ENCODE results near the gene SLC35F6. TPM values are rescaled to one million over a fixed set of nuclear protein-coding genes. Genes with fewer than 3 reads are reported as not detected.

SLC35F6 gene
- total RNA-seq, 4 donors from 2014 or later: 76.3 to 114 (median 86.2) TPM

GRCh38 chr2:26801796-26802195 lies 37.7 kb downstream of the SLC35F6 start:
- Histone ChIP-seq H3K9me3 (no peaks in the 10 kb centered on the region), H3K36me3 (no peaks in the 10 kb centered on the region), H3K4me3 (no peak overlapping the region), H3K27me3 (no peaks in the 10 kb centered on the region), H3K27ac (no peak overlapping the region), H3K4me1 (no peaks in the 10 kb centered on the region)
- DNase-seq (ENCODE audit: low spot score in 2 of 2): no peak
- 93% methylated on average over 7 of the region's 7 CpGs for WGBS
- no peak for TF ChIP-seq EP300 (IDR thresholded peaks at IDR 0.05)
- TF ChIP-seq POLR2A (IDR thresholded peaks at IDR 0.05): no peak
- TF ChIP-seq POLR2AphosphoS5 (IDR thresholded peaks at IDR 0.05): no peak
- TF ChIP-seq CTCF (IDR thresholded peaks at IDR 0.05): no peak

DNA sequence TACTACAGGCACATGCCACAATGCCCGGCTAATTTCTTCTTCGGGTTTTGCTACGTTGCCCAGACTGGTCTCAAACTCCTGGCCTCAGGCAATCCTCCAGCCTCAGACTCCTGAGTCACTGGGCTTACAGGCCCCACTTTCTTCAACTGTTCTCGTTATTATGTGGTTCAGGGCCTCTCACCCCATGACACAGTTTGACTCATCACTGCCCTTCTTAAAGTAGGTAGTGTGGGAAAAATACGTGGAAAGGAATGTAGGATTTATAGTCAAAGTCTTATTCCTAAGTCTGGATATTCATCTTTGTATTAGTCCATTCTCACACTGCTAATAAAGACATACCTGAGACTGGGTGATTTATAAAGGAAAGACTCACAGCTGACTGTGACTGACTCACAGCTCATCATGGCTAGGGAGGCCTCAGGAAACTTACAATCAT lies 41.2 kb downstream of the SLC35F6 start:
- no peaks in the 10 kb centered on the region for H3K9me3 ChIP-seq
- DNase-seq (ENCODE audit: low spot score in 2 of 2): no peak
- H3K4me3 ChIP-seq: no peak overlapping the region
- no peaks in the 10 kb centered on the region for H3K27me3 ChIP-seq
- no peaks in the 10 kb centered on the region for H3K36me3 ChIP-seq
- 81% methylated on average over 5 of the region's 5 CpGs for WGBS
- H3K4me1 ChIP-seq: no peaks in the 10 kb centered on the region
- no peak overlapping the region for H3K27ac ChIP-seq
- TF ChIP-seq CTCF (IDR thresholded peaks at IDR 0.05): no peak
- TF ChIP-seq POLR2A (IDR thresholded peaks at IDR 0.05): no peak
- TF ChIP-seq EP300 (IDR thresholded peaks at IDR 0.05): no peak
- no peak for TF ChIP-seq POLR2AphosphoS5 (IDR thresholded peaks at IDR 0.05)

GRCh38 chr2:26807788-26808460 lies 43.8 kb downstream of the SLC35F6 start:
- no peak overlapping the region for H3K4me3 ChIP-seq
- H3K27me3 ChIP-seq: peaks cover 3% of the 10 kb centered on the region
- H3K36me3 ChIP-seq: no peaks in the 10 kb centered on the region
- DNase-seq (ENCODE audit: low spot score in 2 of 2): no peak
- TF ChIP-seq EP300 (IDR thresholded peaks at IDR 0.05) (no peak), POLR2AphosphoS5 (IDR thresholded peaks at IDR 0.05) (no peak), POLR2A (IDR thresholded peaks at IDR 0.05) (no peak), CTCF (IDR thresholded peaks at IDR 0.05) (no peak)
- no peaks in the 10 kb centered on the region for H3K9me3 ChIP-seq
- no peak overlapping the region for H3K27ac ChIP-seq
- 48% methylated on average over 2 of the region's 2 CpGs for WGBS
- H3K4me1 ChIP-seq: no peaks in the 10 kb centered on the region

DNA sequence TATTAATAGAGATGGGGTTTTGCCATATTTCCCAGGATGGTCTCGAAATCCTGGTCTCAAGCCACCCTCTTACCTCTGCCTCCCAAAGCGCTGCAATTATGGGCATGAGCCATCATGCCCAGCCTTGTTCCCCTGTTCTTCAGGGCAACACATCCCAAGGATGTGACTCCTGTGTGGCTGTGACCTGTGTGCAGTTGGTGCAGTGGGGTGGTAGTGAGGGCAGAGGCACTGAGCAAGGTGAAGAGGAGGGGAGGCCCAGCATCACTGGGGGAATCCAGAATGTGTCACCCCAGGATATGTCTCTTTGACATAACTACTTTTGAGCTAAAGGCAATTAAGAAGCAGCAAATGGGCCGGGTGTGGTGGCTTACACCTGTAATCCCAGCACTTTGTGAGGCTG lies 45.1 kb downstream of the SLC35F6 start:
- no peak for DNase-seq (ENCODE audit: low spot score in 2 of 2)
- H3K27ac ChIP-seq: no peak overlapping the region
- H3K9me3 ChIP-seq: no peaks in the 10 kb centered on the region
- 90% methylated on average over 3 of the region's 3 CpGs for WGBS
- no peak overlapping the region for H3K4me3 ChIP-seq
- TF ChIP-seq CTCF (IDR thresholded peaks at IDR 0.05) (no peak), POLR2A (IDR thresholded peaks at IDR 0.05) (no peak), EP300 (IDR thresholded peaks at IDR 0.05) (no peak), POLR2AphosphoS5 (IDR thresholded peaks at IDR 0.05) (no peak)
- H3K27me3 ChIP-seq: peaks cover 7% of the 10 kb centered on the region
- H3K4me1 ChIP-seq: no peaks in the 10 kb centered on the region
- H3K36me3 ChIP-seq: no peaks in the 10 kb centered on the region

DNA sequence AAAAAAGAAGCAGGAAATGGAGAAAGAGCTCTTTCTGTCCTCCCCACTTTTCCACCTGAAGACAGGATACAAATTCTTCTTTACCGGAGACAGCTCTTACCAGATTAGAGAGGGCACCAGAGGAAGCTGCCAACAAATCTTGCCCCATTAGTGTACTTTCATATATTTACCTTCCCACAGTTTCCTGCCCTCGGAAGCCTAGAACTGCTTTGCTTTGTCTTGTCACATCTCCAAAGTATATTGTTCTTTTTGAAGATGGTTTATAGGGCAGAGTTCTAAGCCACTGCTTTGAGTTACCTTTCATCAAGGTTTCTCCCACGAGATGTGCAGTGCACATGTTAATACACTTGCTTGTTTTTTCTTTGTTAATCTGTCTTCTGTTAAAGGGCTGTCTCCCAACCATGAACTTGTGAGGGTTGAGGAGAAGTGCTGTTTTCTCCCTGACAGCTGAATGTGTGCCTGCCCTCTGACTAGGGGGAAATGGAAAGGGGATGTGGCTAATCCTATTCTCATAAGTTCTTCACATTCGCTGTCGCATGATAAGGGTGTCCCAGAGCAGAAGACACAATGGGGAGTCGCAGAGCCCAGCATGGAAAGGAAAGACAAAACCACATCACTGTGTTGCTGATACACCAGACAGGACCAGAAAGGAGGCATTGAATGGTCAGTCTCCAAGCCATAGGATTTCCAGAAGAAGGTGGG lies 45.9 kb downstream of the SLC35F6 start:
- TF ChIP-seq POLR2A (IDR thresholded peaks at IDR 0.05) (no peak), EP300 (IDR thresholded peaks at IDR 0.05) (no peak), CTCF (IDR thresholded peaks at IDR 0.05) (no peak), POLR2AphosphoS5 (IDR thresholded peaks at IDR 0.05) (no peak)
- peak in 1 of 2 donors; percentile 32 for DNase-seq (ENCODE audit: low spot score in 2 of 2)
- Histone ChIP-seq H3K27me3 (peaks cover 11% of the 10 kb centered on the region), H3K9me3 (no peaks in the 10 kb centered on the region), H3K4me1 (no peaks in the 10 kb centered on the region), H3K27ac (no peak overlapping the region), H3K36me3 (no peaks in the 10 kb centered on the region), H3K4me3 (no peak overlapping the region)
- 48% methylated on average over 6 of the region's 6 CpGs for WGBS

All from suprapubic skin (tissue), 4 donors.